BE2C (cell line): Measurements from ENCODE around the gene EDAR.

Source experiments
- DNase-seq: peaks from one replicate; pipeline ENCODE4 v3.0.0-alpha.2; 2020
- H3K27me3 ChIP-seq: fragments of 250-450 bp; sonication (Bioruptor Pico); 2 replicates; pipeline ENCODE4 v1.5.1; 2020; ENCODE audit warnings: mild to moderate bottlenecking
- H3K36me3 ChIP-seq: fragments of 250-450 bp; sonication (Bioruptor Pico); 2 replicates; pipeline ENCODE4 v1.5.1; 2020; ENCODE audit warnings: mild to moderate bottlenecking
- H3K4me1 ChIP-seq: fragments of 250-450 bp; sonication (Bioruptor Pico); 2 replicates; pipeline ENCODE4 v1.5.1; 2020
- H3K4me3 ChIP-seq: 2 replicates; pipeline ENCODE4 v1.5.1; 2011; ENCODE audit warnings: low read depth, low read length
- H3K9me3 ChIP-seq: fragments of 250-450 bp; sonication (Bioruptor Pico); 2 replicates; pipeline ENCODE4 v1.5.1; 2020
- CTCF ChIP-seq: IDR thresholded peaks from 2 replicates; pipeline ENCODE4 v1.5.1; 2012; ENCODE audit warnings: mild to moderate bottlenecking, low read depth, low read length

The EDAR gene

GRCh38 chr2:108983061-108983460 lies 6.0 kb downstream of the EDAR start:
- H3K27me3 ChIP-seq = no peaks in the 10 kb centered on the region
- no peaks in the 10 kb centered on the region for H3K4me1 ChIP-seq
- TF ChIP-seq CTCF = no peak
- H3K4me3 ChIP-seq = no peak overlapping the region
- H3K36me3 ChIP-seq = no peaks in the 10 kb centered on the region
- no peak for DNase-seq
- no peaks in the 10 kb centered on the region for H3K9me3 ChIP-seq

- H3K27me3 ChIP-seq = no peaks in the 10 kb centered on the region
- no peak for TF ChIP-seq CTCF
- no peak overlapping the region for H3K4me3 ChIP-seq
- no peaks in the 10 kb centered on the region for H3K36me3 ChIP-seq
- DNase-seq = no peak
- no peaks in the 10 kb centered on the region for H3K4me1 ChIP-seq
- H3K9me3 ChIP-seq = no peaks in the 10 kb centered on the region
Measured at GRCh38 chr2:108982259-108982679, 6.8 kb downstream of the EDAR start.

- Histone ChIP-seq H3K27me3 (no peaks in the 10 kb centered on the region), H3K4me1 (no peaks in the 10 kb centered on the region), H3K9me3 (no peaks in the 10 kb centered on the region), H3K4me3 (no peak overlapping the region), H3K36me3 (no peaks in the 10 kb centered on the region)
- no peak for DNase-seq
- no peak for TF ChIP-seq CTCF
Measured at GRCh38 chr2:108981846-108982245, 7.2 kb downstream of the EDAR start.

- no peaks in the 10 kb centered on the region for H3K4me1 ChIP-seq
- TF ChIP-seq CTCF = no peak
- H3K9me3 ChIP-seq = no peaks in the 10 kb centered on the region
- H3K27me3 ChIP-seq = no peaks in the 10 kb centered on the region
- H3K4me3 ChIP-seq = no peak overlapping the region
- no peak for DNase-seq
- no peaks in the 10 kb centered on the region for H3K36me3 ChIP-seq
Measured at GRCh38 chr2:108980076-108980475, 8.9 kb downstream of the EDAR start.

GRCh38 chr2:108979461-108979860 lies 9.6 kb downstream of the EDAR start:
- Histone ChIP-seq H3K4me3 (no peak overlapping the region), H3K9me3 (no peaks in the 10 kb centered on the region), H3K27me3 (no peaks in the 10 kb centered on the region), H3K36me3 (no peaks in the 10 kb centered on the region), H3K4me1 (no peaks in the 10 kb centered on the region)
- DNase-seq = no peak
- TF ChIP-seq CTCF = no peak

GRCh38 chr2:108978709-108979111 lies 10.3 kb downstream of the EDAR start:
- DNase-seq = no peak
- Histone ChIP-seq H3K4me1 (no peaks in the 10 kb centered on the region), H3K4me3 (no peak overlapping the region), H3K9me3 (no peaks in the 10 kb centered on the region), H3K27me3 (no peaks in the 10 kb centered on the region), H3K36me3 (no peaks in the 10 kb centered on the region)
- no peak for TF ChIP-seq CTCF
